Prostate gland (tissue), 2 donors: Measurements from ENCODE around the gene BAG1. TPM values are rescaled to one million over a fixed set of nuclear protein-coding genes. Genes with fewer than 3 reads are reported as not detected.

ENCODE experiments used
- DNase-seq: peaks from one replicate; pipeline ENCODE4 v3.0.0-alpha.2; 2019; ENCODE audit warnings: low spot score
- H3K27ac ChIP-seq, 2 donors: fragments of 200-600 bp; sonication (generic); 2 replicates each; pipeline ENCODE4 v1.5.1; 2017 to 2019
- H3K27me3 ChIP-seq: fragments of 200-600 bp; sonication (generic); replicated peaks from 2 replicates; pipeline ENCODE4 v1.5.1; 2019; ENCODE audit not compliant: insufficient read depth
- H3K36me3 ChIP-seq, 2 donors: fragments of 200-600 bp; sonication (generic); 1 replicate in 1 of 2; 2 replicates in 1 of 2; pipeline versions ENCODE4 v1.5.1 to v1.8.1; 2017 to 2019
- H3K4me1 ChIP-seq: fragments of 200-600 bp; sonication (generic); replicated peaks from 2 replicates; pipeline ENCODE4 v1.5.1; 2019
- H3K4me3 ChIP-seq, 2 donors: fragments of 200-600 bp; sonication (generic); 2 replicates each; pipeline ENCODE4 v1.5.1; 2017 to 2019
- H3K9me3 ChIP-seq: fragments of 200-600 bp; sonication (generic); 2 replicates; pipeline ENCODE4 v1.5.1; 2017
- CTCF ChIP-seq, 4 experiments: fragments of 200-600 bp in 2 of 4; fragments of 450-650 bp in 2 of 4; sonication (generic) in 2 of 4; IDR thresholded peaks; 1 replicate in 3 of 4; 2 replicates in 1 of 4; pipeline ENCODE4 v1.5.1; 2016 to 2019; ENCODE audit warnings: antibody characterized with exemption in 4 of 4, mild to moderate bottlenecking in 2 of 4, moderate library complexity in 2 of 4
- POLR2A ChIP-seq: fragments of 450-650 bp; IDR thresholded peaks from one replicate; pipeline ENCODE4 v1.6.1; 2016; ENCODE audit warnings: antibody characterized with exemption, mild to moderate bottlenecking
- POLR2AphosphoS5 ChIP-seq: sonication (generic); formaldehyde crosslinking; IDR thresholded peaks from one replicate; pipeline ENCODE4 v1.6.1; 2017; ENCODE audit warnings: antibody characterized with exemption
- WGBS: methylation state at CpG from one replicate; pipeline ENCODE4 v1.1.5; 2018; 5-methylcytosine and 5-hydroxymethylcytosine counted together
- intact Hi-C: fragments of 100-400 bp; cut with DNase I; formaldehyde crosslinking; loops from one replicate; pipeline ENCODE4 v1.14.2; 2022
- total RNA-seq, 2 donors: library from RNA; depleted of rRNA; stranded (reverse); fragments of >200 nt; gene quantifications; one replicate each; pipeline ENCODE4 v1.1.0, GENCODE V29; 2016

Gene BAG1
- total RNA-seq, 2 donors from 2014 or later, result 94.9 to 112 TPM

GRCh38 chr9:33230756-33231622 lies 33.5 kb downstream of the BAG1 start:
- WGBS, result 72% methylated on average over 13 of the region's 13 CpGs

GRCh38 chr9:33229359-33230114 lies 35.0 kb downstream of the BAG1 start:
- H3K9me3 ChIP-seq, result no peaks in the 10 kb centered on the region
- H3K36me3 ChIP-seq, result no peaks in the 10 kb centered on the region
- 61% methylated on average over 9 of the region's 9 CpGs for WGBS
- peaks cover 9% of the 10 kb centered on the region for H3K4me1 ChIP-seq
- H3K27ac ChIP-seq, result peak overlapping the region; percentile 74 to 75
- DNase-seq, result peak; percentile 97
- TF ChIP-seq CTCF (IDR thresholded peaks at IDR 0.05), result peak; percentile 29 to 94 (median 71)
- peak; percentile 40 for TF ChIP-seq POLR2A
- peak; percentile 95 for TF ChIP-seq POLR2AphosphoS5
- no peaks in the 10 kb centered on the region for H3K27me3 ChIP-seq
- no peak overlapping the region for H3K4me3 ChIP-seq
- intact Hi-C loops, result loop anchor here (5.0 kb wide), 1 partner anchor 62 kb away; the partner anchor contains the start of gene B4GALT1

More at GRCh38 chr9:33230756-33231622, 33.5 kb downstream of the BAG1 start:
- DNase-seq, result no peak
- Histone ChIP-seq H3K4me3 (no peak overlapping the region), H3K27ac (peak overlapping the region in 1 of 2 donors; percentile 74), H3K27me3 (no peaks in the 10 kb centered on the region), H3K9me3 (no peaks in the 10 kb centered on the region), H3K4me1 (peaks cover 9% of the 10 kb centered on the region), H3K36me3 (no peaks in the 10 kb centered on the region)
- intact Hi-C loops, result no loop called here
- no peak for TF ChIP-seq CTCF (IDR thresholded peaks at IDR 0.05)
- peak; percentile 24 for TF ChIP-seq POLR2A
- TF ChIP-seq POLR2AphosphoS5, result no peak

- intact Hi-C loops, result loop anchor here (5.0 kb wide), 1 partner anchor 61 kb away; the partner anchor contains the start of gene B4GALT1
- Histone ChIP-seq H3K36me3 (no peaks in the 10 kb centered on the region), H3K4me3 (no peak overlapping the region), H3K4me1 (peaks cover 1% of the 10 kb centered on the region), H3K9me3 (no peaks in the 10 kb centered on the region), H3K27ac (peak overlapping the region; percentile 74 to 75), H3K27me3 (no peaks in the 10 kb centered on the region)
- no peak for DNase-seq
- TF ChIP-seq POLR2AphosphoS5 (no peak), CTCF (IDR thresholded peaks at IDR 0.05) (no peak), POLR2A (no peak)
- 79% methylated on average over 4 of the region's 4 CpGs for WGBS
Measured at GRCh38 chr9:33228606-33229005, 35.9 kb downstream of the BAG1 start.

- TF ChIP-seq CTCF (IDR thresholded peaks at IDR 0.05), result no peak
- TF ChIP-seq POLR2A, result no peak
- no peak for TF ChIP-seq POLR2AphosphoS5
- WGBS, result 78% methylated on average over 8 of the region's 8 CpGs
- no peak for DNase-seq
Measured at GRCh38 chr9:33227741-33228140, 36.8 kb downstream of the BAG1 start.

More at GRCh38 chr9:33227741-33228140, 36.8 kb downstream of the BAG1 start:
- no peaks in the 10 kb centered on the region for H3K9me3 ChIP-seq
- H3K4me1 ChIP-seq, result no peaks in the 10 kb centered on the region
- no peak overlapping the region for H3K27ac ChIP-seq
- no peaks in the 10 kb centered on the region for H3K36me3 ChIP-seq
- intact Hi-C loops, result loop anchor here (5.0 kb wide), 1 partner anchor 60 kb away; the partner anchor contains the start of gene B4GALT1
- no peaks in the 10 kb centered on the region for H3K27me3 ChIP-seq
- no peak overlapping the region for H3K4me3 ChIP-seq
